OCI-M1 (cell line): Measurements from ENCODE around the gene SETX.

ENCODE experiments used
- DNase-seq: peaks from one replicate; lab custom pipeline; 2025; lab: John Stamatoyannopoulos, UW

SETX gene

DNA sequence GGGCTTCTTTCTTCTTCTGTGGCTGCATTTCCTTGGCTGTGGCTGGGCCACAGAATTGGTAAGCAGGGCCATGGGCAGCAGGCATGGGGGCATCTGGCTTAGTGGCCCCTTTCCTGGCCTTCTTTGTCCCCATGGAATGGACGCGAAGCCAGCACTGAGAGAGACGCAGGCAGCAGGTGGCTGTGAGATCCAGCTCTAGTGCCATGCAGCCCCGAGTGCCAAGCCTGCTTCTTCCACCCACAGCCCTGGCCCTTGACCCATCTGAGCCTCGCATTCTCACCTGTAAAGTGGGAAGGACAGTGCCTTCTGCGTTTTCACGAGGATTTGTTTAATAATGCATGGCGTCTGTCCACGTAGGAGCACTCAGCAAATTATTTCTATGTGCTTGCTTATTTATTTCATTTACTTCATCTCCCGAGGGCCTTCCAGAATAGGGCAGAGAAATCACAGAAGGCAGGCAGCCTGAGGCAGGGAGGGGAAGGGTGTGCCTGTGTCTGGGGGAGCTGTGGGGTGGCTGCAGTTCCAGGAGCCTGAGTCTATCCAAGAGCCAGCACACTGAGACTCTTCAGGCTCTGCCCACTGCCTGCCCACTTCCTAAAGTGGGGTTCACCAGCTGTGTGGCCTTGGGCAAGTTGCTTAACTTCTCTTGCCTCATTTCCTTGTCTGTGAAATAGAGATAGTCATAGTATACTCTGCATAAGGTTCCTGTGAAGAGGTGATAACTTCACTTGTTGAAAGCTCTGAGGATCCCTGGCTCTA is 137.7 kb downstream of the SETX start:
- no peak for DNase-seq

DNA sequence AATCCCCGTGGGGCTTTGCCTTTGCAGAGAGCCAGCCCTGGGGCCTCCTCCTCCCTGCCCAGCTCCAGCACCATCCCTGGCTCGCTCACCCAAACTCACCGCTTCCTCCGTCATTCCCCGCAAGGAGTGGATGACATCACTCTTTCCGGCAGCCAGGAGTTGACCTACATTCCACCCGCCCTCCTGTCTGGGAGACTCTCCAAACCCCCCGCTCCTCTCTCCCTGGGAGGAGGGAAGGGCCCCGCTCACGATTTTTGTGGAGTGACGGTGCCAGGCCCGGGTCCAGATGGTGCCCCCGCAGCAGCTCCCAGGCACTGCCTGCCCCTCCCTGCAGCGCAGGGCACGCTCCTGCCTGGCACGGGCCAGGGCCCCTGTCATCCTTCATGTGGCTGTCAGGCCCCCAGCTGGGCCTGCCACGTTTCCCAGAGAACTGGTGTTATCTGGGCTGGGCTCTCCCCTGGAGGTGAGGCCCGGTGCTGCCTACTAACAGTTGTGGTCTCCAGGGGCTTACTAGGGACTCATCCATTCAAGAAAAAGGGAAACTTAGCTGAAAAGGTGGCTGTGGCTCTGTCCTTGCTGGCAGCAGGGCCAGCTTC is 140.7 kb downstream of the SETX start:
- no peak for DNase-seq

DNA sequence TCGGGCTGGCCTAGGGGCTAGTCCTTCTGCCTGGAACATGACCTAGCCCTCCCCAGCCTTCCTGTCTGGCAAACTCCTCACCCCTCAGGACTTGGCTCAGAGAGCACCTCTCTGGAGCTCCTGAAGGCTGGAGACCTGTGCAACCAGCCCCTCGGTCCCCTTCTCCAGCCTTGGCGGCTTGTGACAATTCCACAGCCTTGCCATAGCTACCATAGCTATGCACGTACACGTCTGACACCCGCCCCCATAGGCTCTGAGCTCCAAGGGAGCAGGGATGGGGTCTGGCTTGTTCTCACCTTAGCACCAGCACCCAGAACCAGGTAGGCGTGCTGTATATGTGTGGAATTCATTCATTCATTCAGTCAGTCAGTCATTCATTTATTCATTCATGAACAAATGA is 143.2 kb downstream of the SETX start:
- DNase-seq, result no peak
